Immature natural killer cell (primary cell): ENCODE data around the gene UST. TPM values are rescaled to one million over a fixed set of nuclear protein-coding genes. Genes with fewer than 3 reads are reported as not detected.
"Not testable (repeated sequence)": the region's sequence is repeated elsewhere in the genome, so short reads cannot be mapped to it uniquely, and the experiment has no call there.

ENCODE experiments used
- DNase-seq, 3 donors: peaks; one replicate each; pipeline ENCODE4 v3.0.0; 2022; ENCODE audit warnings: mixed read lengths in 1 of 3
- H3K27ac Mint-ChIP-seq, 6 donors: one replicate each; pipeline ENCODE4 v1.8.0; 2020; ENCODE audit warnings: mixed read lengths in 6 of 6, mild to moderate bottlenecking in 5 of 6, inconsistent platforms in 4 of 6, moderate library complexity in 3 of 6
- H3K27me3 Mint-ChIP-seq, 3 donors: one replicate each; pipeline ENCODE4 v1.8.0; 2020 to 2021; ENCODE audit warnings: low read depth in 3 of 3, mild to moderate bottlenecking in 3 of 3, mixed read lengths in 3 of 3, moderate library complexity in 3 of 3, inconsistent platforms in 1 of 3
- H3K36me3 Mint-ChIP-seq, 3 donors: one replicate each; pipeline ENCODE4 v1.8.0; 2020; ENCODE audit warnings: mixed read lengths in 3 of 3, inconsistent platforms in 2 of 3, mild to moderate bottlenecking in 2 of 3
- H3K4me1 Mint-ChIP-seq, 2 donors: one replicate each; pipeline ENCODE4 v1.8.0; 2020; ENCODE audit warnings: inconsistent platforms in 2 of 2, mild to moderate bottlenecking in 2 of 2, mixed read lengths in 2 of 2, moderate library complexity in 1 of 2
- H3K4me3 Mint-ChIP-seq, 5 donors: one replicate each; pipeline ENCODE4 v1.8.0; 2020; ENCODE audit warnings: mild to moderate bottlenecking in 5 of 5, mixed read lengths in 5 of 5, inconsistent platforms in 3 of 5, moderate library complexity in 3 of 5
- H3K9me3 Mint-ChIP-seq, 6 donors: one replicate each; pipeline ENCODE4 v1.8.0; 2020; ENCODE audit warnings: mild to moderate bottlenecking in 6 of 6, mixed read lengths in 6 of 6, inconsistent platforms in 4 of 6, moderate library complexity in 3 of 6
- polyA plus RNA-seq, 3 donors: library from polyadenylated mRNA; unstranded; fragments of 300-500 nt; fragmentation: Illumina TruSeq; gene quantifications; one replicate each; pipeline ENCODE4 v1.2.3, GENCODE V29; 2021

UST gene
- polyA plus RNA-seq, 3 donors from 2014 or later = 3.7 to 6.9 (median 6.3) TPM

GRCh38 chr6:148780423-148780822 is 33.6 kb downstream of the UST start:
- H3K27me3 Mint-ChIP-seq, H3K9me3 Mint-ChIP-seq, H3K36me3 Mint-ChIP-seq, DNase-seq: not testable (repeated sequence)
- peaks cover 37 to 48% of the 10 kb centered on the region in 2 donors for H3K4me1 Mint-ChIP-seq
- H3K27ac Mint-ChIP-seq = peak overlapping the region in 4 of 6 donors; percentile 69 to 91 (median 87)
- peak overlapping the region in 1 of 5 donors; percentile 83 for H3K4me3 Mint-ChIP-seq

GRCh38 chr6:148780918-148781436 is 34.1 kb downstream of the UST start:
- Mint-ChIP-seq H3K4me3 (peak overlapping the region; percentile 65 to 87 (median 79)), H3K27ac (peak overlapping the region; percentile 69 to 94 (median 88)), H3K36me3 (no peaks in the 10 kb centered on the region), H3K9me3 (no peaks in the 10 kb centered on the region), H3K4me1 (peaks cover 37 to 46% of the 10 kb centered on the region in 2 donors), H3K27me3 (peaks cover 2 to 4% (median 2%) of the 10 kb centered on the region in 3 donors)
- DNase-seq = peak in 1 of 3 donors; percentile 19

- Mint-ChIP-seq H3K27ac (no peak overlapping the region), H3K4me3 (no peak overlapping the region), H3K9me3 (peaks cover 0 to 8% (median under 1%) of the 10 kb centered on the region in 6 donors), H3K36me3 (peaks cover 0 to 11% (median 0%) of the 10 kb centered on the region in 3 donors), H3K27me3 (peaks cover 0 to 2% (median 0%) of the 10 kb centered on the region in 3 donors), H3K4me1 (peaks cover 13 to 23% of the 10 kb centered on the region in 2 donors)
- no peak for DNase-seq
These were observed 43.1 kb downstream of the UST start for GRCh38 chr6:148789948-148790347.

GRCh38 chr6:148790404-148790803 is 43.6 kb downstream of the UST start:
- Mint-ChIP-seq H3K27ac (no peak overlapping the region), H3K4me1 (peaks cover 16 to 28% of the 10 kb centered on the region in 2 donors), H3K36me3 (peaks cover 0 to 11% (median 0%) of the 10 kb centered on the region in 3 donors), H3K27me3 (peaks cover 0 to 2% (median 0%) of the 10 kb centered on the region in 3 donors), H3K9me3 (peaks cover 0 to 8% (median under 1%) of the 10 kb centered on the region in 6 donors), H3K4me3 (no peak overlapping the region)
- DNase-seq = no peak

- peaks cover 0 to 8% (median under 1%) of the 10 kb centered on the region in 6 donors for H3K9me3 Mint-ChIP-seq
- H3K36me3 Mint-ChIP-seq = peaks cover 0 to 11% (median 0%) of the 10 kb centered on the region in 3 donors
- no peak overlapping the region for H3K4me3 Mint-ChIP-seq
- H3K27ac Mint-ChIP-seq = no peak overlapping the region
- peaks cover 16 to 32% of the 10 kb centered on the region in 2 donors for H3K4me1 Mint-ChIP-seq
- H3K27me3 Mint-ChIP-seq = peaks cover 0 to 2% (median 0%) of the 10 kb centered on the region in 3 donors
- DNase-seq = no peak
These were observed 44.0 kb downstream of the UST start for GRCh38 chr6:148790817-148791216.

- peaks cover 0 to 8% (median under 1%) of the 10 kb centered on the region in 6 donors for H3K9me3 Mint-ChIP-seq
- no peak for DNase-seq
- H3K36me3 Mint-ChIP-seq = peaks cover 0 to 11% (median 0%) of the 10 kb centered on the region in 3 donors
- H3K27ac Mint-ChIP-seq = no peak overlapping the region
- H3K4me3 Mint-ChIP-seq = no peak overlapping the region
- H3K27me3 Mint-ChIP-seq = peaks cover 0 to 2% (median 2%) of the 10 kb centered on the region in 3 donors
- H3K4me1 Mint-ChIP-seq = peaks cover 14 to 33% of the 10 kb centered on the region in 2 donors
These were observed 44.5 kb downstream of the UST start for GRCh38 chr6:148791372-148791771.

GRCh38 chr6:148793721-148794120 is 46.9 kb downstream of the UST start:
- H3K36me3 Mint-ChIP-seq = peaks cover 0 to 11% (median 0%) of the 10 kb centered on the region in 3 donors
- H3K4me3 Mint-ChIP-seq = no peak overlapping the region
- peaks cover 0 to 8% (median under 1%) of the 10 kb centered on the region in 6 donors for H3K9me3 Mint-ChIP-seq
- H3K4me1 Mint-ChIP-seq = peaks cover 25 to 38% of the 10 kb centered on the region in 2 donors
- peaks cover 0 to 2% (median 2%) of the 10 kb centered on the region in 3 donors for H3K27me3 Mint-ChIP-seq
- no peak for DNase-seq
- no peak overlapping the region for H3K27ac Mint-ChIP-seq

- Mint-ChIP-seq H3K9me3 (peaks cover 0 to 8% (median under 1%) of the 10 kb centered on the region in 6 donors), H3K4me3 (no peak overlapping the region), H3K36me3 (peaks cover 0 to 11% (median 0%) of the 10 kb centered on the region in 3 donors), H3K4me1 (peaks cover 32 to 47% of the 10 kb centered on the region in 2 donors), H3K27ac (peak overlapping the region in 3 of 6 donors; percentile 12 to 67 (median 45)), H3K27me3 (peaks cover 0 to 2% (median 2%) of the 10 kb centered on the region in 3 donors)
- DNase-seq = no peak
These were observed 48.0 kb downstream of the UST start for GRCh38 chr6:148794797-148795196.

GRCh38 chr6:148795563-148795962 is 48.7 kb downstream of the UST start:
- Mint-ChIP-seq H3K4me3 (no peak overlapping the region), H3K27ac (no peak overlapping the region), H3K9me3 (peaks cover 0 to 8% (median under 1%) of the 10 kb centered on the region in 6 donors), H3K27me3 (peaks cover 0 to 2% (median 1%) of the 10 kb centered on the region in 3 donors), H3K36me3 (peaks cover 0 to 11% (median 0%) of the 10 kb centered on the region in 3 donors), H3K4me1 (peaks cover 29 to 54% of the 10 kb centered on the region in 2 donors)
- no peak for DNase-seq

GRCh38 chr6:148799647-148800046 is 52.8 kb downstream of the UST start:
- no peak overlapping the region for H3K4me3 Mint-ChIP-seq
- no peak for DNase-seq
- H3K27ac Mint-ChIP-seq = no peak overlapping the region
- no peaks in the 10 kb centered on the region for H3K9me3 Mint-ChIP-seq
- peaks cover 0 to 2% (median 2%) of the 10 kb centered on the region in 3 donors for H3K27me3 Mint-ChIP-seq
- peaks cover 44 to 75% of the 10 kb centered on the region in 2 donors for H3K4me1 Mint-ChIP-seq
- peaks cover 0 to under 1% (median 0%) of the 10 kb centered on the region in 3 donors for H3K36me3 Mint-ChIP-seq

- no peak for DNase-seq
- H3K9me3 Mint-ChIP-seq = no peaks in the 10 kb centered on the region
- H3K36me3 Mint-ChIP-seq = no peaks in the 10 kb centered on the region
- peaks cover 0 to 3% (median 2%) of the 10 kb centered on the region in 3 donors for H3K27me3 Mint-ChIP-seq
- peaks cover 42 to 66% of the 10 kb centered on the region in 2 donors for H3K4me1 Mint-ChIP-seq
- peak overlapping the region in 1 of 6 donors; percentile 0 for H3K27ac Mint-ChIP-seq
- no peak overlapping the region for H3K4me3 Mint-ChIP-seq
These were observed 53.7 kb downstream of the UST start for GRCh38 chr6:148800536-148800935.

- H3K4me3 Mint-ChIP-seq = no peak overlapping the region
- peaks cover 53 to 70% of the 10 kb centered on the region in 2 donors for H3K4me1 Mint-ChIP-seq
- no peaks in the 10 kb centered on the region for H3K9me3 Mint-ChIP-seq
- peak overlapping the region in 1 of 6 donors; percentile 51 for H3K27ac Mint-ChIP-seq
- H3K27me3 Mint-ChIP-seq = peaks cover 0 to 3% (median 0%) of the 10 kb centered on the region in 3 donors
- DNase-seq = no peak
- H3K36me3 Mint-ChIP-seq = no peaks in the 10 kb centered on the region
These were observed 57.1 kb downstream of the UST start for GRCh38 chr6:148803979-148804378.

GRCh38 chr6:148805777-148806176 is 58.9 kb downstream of the UST start:
- DNase-seq = no peak
- no peaks in the 10 kb centered on the region for H3K36me3 Mint-ChIP-seq
- H3K27me3 Mint-ChIP-seq = peaks cover 0 to 3% (median 0%) of the 10 kb centered on the region in 3 donors
- no peak overlapping the region for H3K27ac Mint-ChIP-seq
- H3K9me3 Mint-ChIP-seq = no peaks in the 10 kb centered on the region
- peaks cover 54 to 66% of the 10 kb centered on the region in 2 donors for H3K4me1 Mint-ChIP-seq
- H3K4me3 Mint-ChIP-seq = no peak overlapping the region

GRCh38 chr6:148807784-148808183 is 61.0 kb downstream of the UST start:
- Mint-ChIP-seq H3K27ac (peak overlapping the region in 5 of 6 donors; percentile 7 to 41 (median 18)), H3K4me1 (peaks cover 43 to 51% of the 10 kb centered on the region in 2 donors)

More at GRCh38 chr6:148807784-148808183, 61.0 kb downstream of the UST start:
- Mint-ChIP-seq H3K4me3 (no peak overlapping the region), H3K36me3 (no peaks in the 10 kb centered on the region), H3K27me3 (peaks cover 0 to 2% (median 0%) of the 10 kb centered on the region in 3 donors), H3K9me3 (no peaks in the 10 kb centered on the region)
- no peak for DNase-seq
